GF-D8 (cell line): ENCODE data around the gene PCDHB1.
"Not testable (repeated sequence)": the region's sequence is repeated elsewhere in the genome, so short reads cannot be mapped to it uniquely, and the experiment has no call there.

Experiments used
- DNase-seq: peaks from one replicate; lab custom pipeline; 2025; lab: John Stamatoyannopoulos, UW

PCDHB1 gene

GRCh38 chr5:141077826-141078225 lies 26.7 kb downstream of the PCDHB1 start:
- DNase-seq = no peak

DNA sequence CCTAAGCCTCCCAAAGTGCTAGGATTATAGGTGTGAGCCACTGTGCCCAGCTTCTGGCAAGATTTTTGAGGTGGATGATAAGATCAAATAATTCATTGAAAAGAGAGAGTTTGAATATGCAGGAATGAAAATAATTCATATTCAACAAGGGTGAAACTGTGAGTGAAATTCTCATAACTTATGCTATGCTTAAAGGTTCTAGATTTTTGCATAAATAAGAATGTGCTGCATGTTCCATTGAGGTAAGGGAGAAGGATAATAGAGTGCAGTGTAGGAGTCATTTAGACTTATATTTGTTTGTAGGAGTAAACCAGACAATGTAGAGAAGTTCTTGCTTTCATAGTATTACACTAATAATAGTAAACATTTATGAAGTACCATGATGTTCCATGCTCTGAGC lies 31.1 kb downstream of the PCDHB1 start:
- no peak for DNase-seq

GRCh38 chr5:141084487-141084989 lies 33.4 kb downstream of the PCDHB1 start:
- DNase-seq = no peak

DNA sequence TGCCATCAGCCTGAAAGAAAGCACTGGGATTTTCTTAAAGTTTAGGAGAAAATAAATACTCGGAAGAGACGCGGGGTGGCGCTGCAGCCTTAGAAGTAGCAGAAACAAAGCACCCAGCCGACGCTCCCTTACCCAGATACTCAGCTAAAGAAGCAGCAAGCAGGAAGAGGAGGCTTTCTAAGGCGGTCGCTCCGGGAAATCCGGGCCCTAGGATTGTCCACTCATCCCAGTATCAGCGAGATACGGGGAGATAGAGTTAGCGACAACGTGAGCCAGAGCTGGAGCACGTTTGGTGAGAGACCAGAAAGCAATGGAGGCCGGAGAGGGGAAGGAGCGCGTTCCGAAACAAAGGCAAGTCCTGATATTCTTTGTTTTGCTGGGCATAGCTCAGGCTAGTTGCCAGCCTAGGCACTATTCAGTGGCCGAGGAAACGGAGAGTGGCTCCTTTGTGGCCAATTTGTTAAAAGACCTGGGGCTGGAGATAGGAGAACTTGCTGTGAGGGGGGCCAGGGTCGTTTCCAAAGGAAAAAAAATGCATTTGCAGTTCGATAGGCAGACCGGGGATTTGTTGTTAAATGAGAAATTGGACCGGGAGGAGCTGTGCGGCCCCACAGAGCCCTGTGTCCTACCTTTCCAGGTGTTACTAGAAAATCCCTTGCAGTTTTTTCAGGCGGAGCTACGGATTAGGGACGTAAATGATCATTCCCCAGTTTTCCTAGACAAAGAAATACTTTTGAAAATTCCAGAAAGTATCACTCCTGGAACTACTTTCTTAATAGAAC lies 43.5 kb downstream of the PCDHB1 start, which contains the start of gene PCDHB2:
Gene PCDHB2, plus strand, starts transcription at position 135 of the 782 bp plus-strand sequence. Its CDS starts 176 bp downstream, at position 311.
- DNase-seq = no peak

DNA sequence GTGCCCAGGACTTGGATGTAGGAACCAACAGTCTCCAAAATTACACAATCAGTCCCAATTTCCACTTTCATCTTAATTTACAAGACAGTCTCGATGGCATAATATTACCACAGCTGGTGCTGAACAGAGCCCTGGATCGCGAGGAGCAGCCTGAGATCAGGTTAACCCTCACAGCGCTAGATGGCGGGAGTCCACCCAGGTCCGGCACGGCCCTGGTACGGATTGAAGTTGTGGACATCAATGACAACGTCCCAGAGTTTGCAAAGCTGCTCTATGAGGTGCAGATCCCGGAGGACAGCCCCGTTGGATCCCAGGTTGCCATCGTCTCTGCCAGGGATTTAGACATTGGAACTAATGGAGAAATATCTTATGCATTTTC lies 44.1 kb downstream of the PCDHB1 start:
- no peak for DNase-seq

DNA sequence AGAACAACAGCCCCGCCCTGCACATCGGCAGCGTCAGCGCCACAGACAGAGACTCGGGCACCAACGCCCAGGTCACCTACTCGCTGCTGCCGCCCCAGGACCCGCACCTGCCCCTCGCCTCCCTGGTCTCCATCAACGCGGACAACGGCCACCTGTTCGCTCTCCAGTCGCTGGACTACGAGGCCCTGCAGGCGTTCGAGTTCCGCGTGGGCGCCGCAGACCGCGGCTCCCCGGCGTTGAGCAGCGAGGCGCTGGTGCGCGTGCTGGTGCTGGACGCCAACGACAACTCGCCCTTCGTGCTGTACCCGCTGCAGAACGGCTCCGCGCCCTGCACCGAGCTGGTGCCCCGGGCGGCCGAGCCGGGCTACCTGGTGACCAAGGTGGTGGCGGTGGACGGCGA lies 45.0 kb downstream of the PCDHB1 start:
- not testable (repeated sequence) for DNase-seq

GRCh38 chr5:141096586-141096985 lies 45.4 kb downstream of the PCDHB1 start:
- not testable (repeated sequence) for DNase-seq

DNA sequence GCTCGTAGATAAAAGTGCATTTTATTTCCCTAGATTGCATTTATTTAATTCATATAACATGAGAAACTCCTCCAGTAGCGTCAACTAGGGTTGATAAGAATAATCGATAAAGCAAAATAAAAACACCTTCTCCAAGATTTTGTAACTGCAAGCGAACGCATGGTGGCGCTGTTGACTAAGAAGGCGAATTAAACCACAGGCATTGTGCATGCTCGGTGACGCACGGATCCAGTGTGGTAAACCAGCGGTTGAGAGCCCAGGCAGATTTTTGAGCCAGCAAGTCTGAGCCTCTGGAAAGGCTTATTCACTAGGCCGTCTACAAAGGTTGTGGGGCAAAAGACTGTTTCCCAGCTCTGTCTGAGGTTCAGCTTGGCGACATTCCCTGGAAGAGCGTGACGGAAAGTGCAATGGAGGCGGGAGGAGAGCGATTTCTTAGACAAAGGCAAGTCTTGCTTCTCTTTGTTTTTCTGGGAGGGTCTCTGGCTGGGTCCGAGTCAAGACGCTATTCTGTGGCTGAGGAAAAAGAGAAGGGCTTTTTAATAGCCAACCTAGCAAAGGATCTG lies 49.1 kb downstream of the PCDHB1 start, which contains the start of gene PCDHB3:
Gene PCDHB3, plus strand, starts transcription at position 231 of the 563 bp plus-strand sequence. Its CDS starts 177 bp downstream, at position 408.
- no peak for DNase-seq

- no peak for DNase-seq
Measured at GRCh38 chr5:141101059-141101458, 49.9 kb downstream of the PCDHB1 start.

- not testable (repeated sequence) for DNase-seq
Measured at GRCh38 chr5:141102070-141102469, 50.9 kb downstream of the PCDHB1 start.

DNA sequence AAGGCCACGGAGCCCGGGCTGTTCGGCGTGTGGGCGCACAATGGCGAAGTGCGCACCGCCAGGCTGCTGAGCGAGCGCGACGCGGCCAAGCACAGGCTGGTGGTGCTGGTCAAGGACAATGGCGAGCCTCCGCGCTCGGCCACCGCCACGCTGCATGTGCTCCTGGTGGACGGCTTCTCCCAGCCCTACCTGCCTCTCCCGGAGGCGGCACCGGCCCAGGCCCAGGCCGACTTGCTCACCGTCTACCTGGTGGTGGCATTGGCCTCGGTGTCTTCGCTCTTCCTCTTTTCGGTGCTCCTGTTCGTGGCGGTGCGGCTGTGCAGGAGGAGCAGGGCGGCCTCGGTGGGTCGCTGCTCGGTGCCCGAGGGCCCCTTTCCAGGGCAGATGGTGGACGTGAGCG lies 51.3 kb downstream of the PCDHB1 start:
- not testable (repeated sequence) for DNase-seq

- no peak for DNase-seq
Measured at GRCh38 chr5:141105350-141105749, 54.2 kb downstream of the PCDHB1 start.
